A549 (cell line): ENCODE data around the gene VSIG8.

Experiments
- CTCF ChIP-seq: fragments of >200 bp; sonication (Bioruptor Twin); formaldehyde crosslinking; IDR thresholded peaks from 3 replicates; pipeline ENCODE4 v1.5.1; 2016
- E2F6 ChIP-seq: IDR thresholded peaks from 2 replicates; pipeline ENCODE4 v1.6.1; 2012; ENCODE audit warnings: low read depth, borderline replicate concordance
- KDM5A ChIP-seq: fragments of 200-600 bp; sonication (generic); IDR thresholded peaks from 2 replicates; pipeline ENCODE4 v1.6.1; 2016; ENCODE audit warnings: antibody characterized with exemption, mild to moderate bottlenecking
- NFE2L2 ChIP-seq: fragments of 150-350 bp; conservative IDR thresholded peaks from 2 replicates; pipeline ENCODE4 v1.6.1; 2014; ENCODE audit warnings: low read length
- POLR2A ChIP-seq: IDR thresholded peaks from 2 replicates; pipeline ENCODE4 v1.6.1; 2012; ENCODE audit warnings: mild to moderate bottlenecking, low read length
- ZNF302 ChIP-seq: fragments of 250-450 bp; sonication (Bioruptor Pico); IDR thresholded peaks from 2 replicates; pipeline ENCODE4 v1.9.0; 2021; ENCODE audit warnings: inconsistent platforms, mild to moderate bottlenecking, moderate library complexity

GRCh38 chr1:159908031-159908940, 45.8 kb upstream of the VSIG8 start:
- TF ChIP-seq NFE2L2 (no peak), KDM5A (no peak), POLR2A (no peak), CTCF (no peak), ZNF302 (CRISPR knock-in tag) (no peak), E2F6 (no peak)
